SJCRH30 (cell line): ENCODE data around the gene MACF1. TPM values are rescaled to one million over a fixed set of nuclear protein-coding genes. Genes with fewer than 3 reads are reported as not detected.
"Not testable (repeated sequence)": the region's sequence is repeated elsewhere in the genome, so short reads cannot be mapped to it uniquely, and the experiment has no call there.

Source experiments
- DNase-seq, 2 experiments: peaks; one replicate each; pipeline ENCODE4 v3.0.0-alpha.2; 2015 to 2020
- H3K27ac ChIP-seq: fragments of 250-450 bp; sonication (Bioruptor Pico); 2 replicates; pipeline ENCODE4 v1.5.1; 2020; ENCODE audit warnings: mild to moderate bottlenecking, moderate library complexity
- H3K27me3 ChIP-seq: fragments of 250-450 bp; sonication (Bioruptor Pico); 2 replicates; pipeline ENCODE4 v1.5.1; 2020; ENCODE audit warnings: mild to moderate bottlenecking, moderate library complexity
- H3K36me3 ChIP-seq: fragments of 250-450 bp; sonication (Bioruptor Pico); 2 replicates; pipeline ENCODE4 v1.5.1; 2020; ENCODE audit warnings: mild to moderate bottlenecking, moderate library complexity
- H3K4me1 ChIP-seq: fragments of 250-450 bp; sonication (Bioruptor Pico); 2 replicates; pipeline ENCODE4 v1.5.1; 2020; ENCODE audit warnings: mild to moderate bottlenecking, moderate library complexity
- H3K4me3 ChIP-seq: fragments of 250-450 bp; sonication (Bioruptor Pico); 2 replicates; pipeline ENCODE4 v1.5.1; 2020; ENCODE audit warnings: mild to moderate bottlenecking, moderate library complexity
- H3K9me3 ChIP-seq: fragments of 250-450 bp; sonication (Bioruptor Pico); replicated peaks from 2 replicates; pipeline ENCODE4 v1.5.1; 2020; ENCODE audit warnings: mild to moderate bottlenecking, moderate library complexity
- total RNA-seq: library from RNA; depleted of rRNA; stranded (reverse); fragments of >200 nt; shearing (Covaris generic); gene quantifications from 2 replicates; pipeline ENCODE4 v1.2.3, GENCODE V29; 2014

MACF1 gene
- total RNA-seq, 1 experiment from 2014 or later: 172 TPM

GRCh38 chr1:39507230-39507928 is 302.9 kb downstream of the MACF1 start:
- DNase-seq: peak; percentile 30 to 52

GRCh38 chr1:39508266-39508665 is 303.8 kb downstream of the MACF1 start:
- H3K36me3 ChIP-seq: no peaks in the 10 kb centered on the region
- peak overlapping the region; percentile 41 for H3K4me3 ChIP-seq
- peak overlapping the region; percentile 73 for H3K27ac ChIP-seq
- H3K27me3 ChIP-seq: no peaks in the 10 kb centered on the region
- no peaks in the 10 kb centered on the region for H3K9me3 ChIP-seq
- peak in 1 of 2 experiments; percentile 43 for DNase-seq
- peaks cover 16% of the 10 kb centered on the region for H3K4me1 ChIP-seq

More at GRCh38 chr1:39507230-39507928, 302.9 kb downstream of the MACF1 start:
- H3K27me3 ChIP-seq: no peaks in the 10 kb centered on the region
- H3K4me3 ChIP-seq: no peak overlapping the region
- H3K27ac ChIP-seq: no peak overlapping the region
- H3K4me1 ChIP-seq: peaks cover 16% of the 10 kb centered on the region
- H3K9me3 ChIP-seq: no peaks in the 10 kb centered on the region
- no peaks in the 10 kb centered on the region for H3K36me3 ChIP-seq

GRCh38 chr1:39508857-39509305 is 304.4 kb downstream of the MACF1 start:
- Histone ChIP-seq H3K27me3 (no peaks in the 10 kb centered on the region), H3K4me1 (peaks cover 16% of the 10 kb centered on the region), H3K4me3 (peak overlapping the region; percentile 41), H3K27ac (peak overlapping the region; percentile 73), H3K36me3 (no peaks in the 10 kb centered on the region), H3K9me3 (no peaks in the 10 kb centered on the region)
- DNase-seq: peak; percentile 78 to 84

GRCh38 chr1:39509360-39510009 is 305.0 kb downstream of the MACF1 start:
- peak; percentile 93 to 97 for DNase-seq
- Histone ChIP-seq H3K36me3 (no peaks in the 10 kb centered on the region), H3K9me3 (no peaks in the 10 kb centered on the region), H3K27ac (peak overlapping the region; percentile 73), H3K27me3 (no peaks in the 10 kb centered on the region), H3K4me1 (peaks cover 16% of the 10 kb centered on the region), H3K4me3 (peak overlapping the region; percentile 41)

GRCh38 chr1:39510570-39511186 is 306.2 kb downstream of the MACF1 start:
- DNase-seq, H3K4me3 ChIP-seq, H3K9me3 ChIP-seq, H3K27me3 ChIP-seq, H3K36me3 ChIP-seq, H3K27ac ChIP-seq: not testable (repeated sequence)
- H3K4me1 ChIP-seq: peaks cover 16% of the 10 kb centered on the region

- H3K27me3 ChIP-seq, H3K36me3 ChIP-seq, H3K4me3 ChIP-seq, DNase-seq, H3K9me3 ChIP-seq, H3K27ac ChIP-seq: not testable (repeated sequence)
- H3K4me1 ChIP-seq: peaks cover 16% of the 10 kb centered on the region
These were observed 307.0 kb downstream of the MACF1 start for GRCh38 chr1:39511477-39511876.

- H3K27ac ChIP-seq, H3K9me3 ChIP-seq, H3K27me3 ChIP-seq, H3K4me3 ChIP-seq, H3K36me3 ChIP-seq, DNase-seq: not testable (repeated sequence)
- H3K4me1 ChIP-seq: peaks cover 16% of the 10 kb centered on the region
These were observed 307.8 kb downstream of the MACF1 start for GRCh38 chr1:39512234-39512847.

- H3K4me1 ChIP-seq, H3K27ac ChIP-seq, DNase-seq, H3K4me3 ChIP-seq, H3K27me3 ChIP-seq, H3K9me3 ChIP-seq, H3K36me3 ChIP-seq: not testable (repeated sequence)
These were observed 310.2 kb downstream of the MACF1 start for GRCh38 chr1:39514710-39515124.

- DNase-seq: not testable (repeated sequence)
These were observed 310.9 kb downstream of the MACF1 start for GRCh38 chr1:39515131-39516086.

GRCh38 chr1:39516841-39517240 is 312.3 kb downstream of the MACF1 start:
- not testable (repeated sequence) for H3K4me1 ChIP-seq, H3K4me3 ChIP-seq, H3K36me3 ChIP-seq, H3K27me3 ChIP-seq, H3K9me3 ChIP-seq
- peak overlapping the region; percentile 62 for H3K27ac ChIP-seq
- peak; percentile 63 to 67 for DNase-seq

More at GRCh38 chr1:39515131-39516086, 310.9 kb downstream of the MACF1 start:
- H3K27me3 ChIP-seq, H3K27ac ChIP-seq, H3K36me3 ChIP-seq, H3K4me3 ChIP-seq, H3K4me1 ChIP-seq, H3K9me3 ChIP-seq: not testable (repeated sequence)

GRCh38 chr1:39517936-39518335 is 313.4 kb downstream of the MACF1 start:
- not testable (repeated sequence) for H3K4me1 ChIP-seq, H3K27ac ChIP-seq, H3K36me3 ChIP-seq, H3K9me3 ChIP-seq, DNase-seq, H3K4me3 ChIP-seq, H3K27me3 ChIP-seq

GRCh38 chr1:39519376-39519775 is 314.9 kb downstream of the MACF1 start:
- not testable (repeated sequence) for H3K27me3 ChIP-seq, DNase-seq, H3K4me3 ChIP-seq

GRCh38 chr1:39522221-39522620 is 317.7 kb downstream of the MACF1 start:
- H3K9me3 ChIP-seq, H3K36me3 ChIP-seq, H3K4me3 ChIP-seq, H3K27ac ChIP-seq, H3K27me3 ChIP-seq, DNase-seq, H3K4me1 ChIP-seq: not testable (repeated sequence)

More at GRCh38 chr1:39519376-39519775, 314.9 kb downstream of the MACF1 start:
- not testable (repeated sequence) for H3K36me3 ChIP-seq, H3K27ac ChIP-seq, H3K4me1 ChIP-seq, H3K9me3 ChIP-seq
